Right cardiac atrium (tissue), 5 donors: ENCODE data around the gene TCF7L2. TPM values are rescaled to one million over a fixed set of nuclear protein-coding genes. Genes with fewer than 3 reads are reported as not detected.

Experiments
- ATAC-seq, 2 donors: fragments of 200-7000 bp; cut with Tn5 transposase; one replicate each; pipeline versions ENCODE4 v1.8.0 to v1.9.1; 2020; ENCODE audit warnings: moderate library complexity in 2 of 2, mild to moderate bottlenecking in 1 of 2
- DNase-seq, 3 donors: peaks; one replicate each; pipeline ENCODE4 v3.0.0-alpha.2; 2020
- H3K27ac ChIP-seq: one replicate; pipeline ENCODE4 v1.5.1; 2013; ENCODE audit warnings: mild to moderate bottlenecking, low read length, control low read depth, moderate library complexity
- H3K27me3 ChIP-seq: one replicate; pipeline ENCODE4 v1.6.1; 2013; ENCODE audit not compliant: control insufficient read depth, insufficient read depth
- H3K4me1 ChIP-seq: one replicate; pipeline ENCODE4 v1.6.1; 2013; ENCODE audit warnings: low read length; ENCODE audit not compliant: control insufficient read depth, insufficient read depth
- H3K4me3 ChIP-seq: one replicate; pipeline ENCODE4 v1.5.1; 2013; ENCODE audit warnings: low read length, control low read depth
- H3K9me3 ChIP-seq: one replicate; pipeline ENCODE4 v1.6.1; 2013; ENCODE audit warnings: low read length; ENCODE audit not compliant: control insufficient read depth
- WGBS: extraction: QIAGEN DNeasy Blood & Tissue Kit; methylation state at CpG from one replicate; pipeline ENCODE4 v1.1.7; 2013; 5-methylcytosine and 5-hydroxymethylcytosine counted together
- intact Hi-C, 4 donors: fragments of 100-400 bp; cut with DNase I; formaldehyde crosslinking; loops; one replicate each; pipeline versions ENCODE4 v1.11.0 to v1.14.0; 2022 to 2023
- polyA plus RNA-seq: library from polyadenylated mRNA; stranded (reverse); fragments of 200-250 nt; gene quantifications from one replicate; pipeline ENCODE4 v1.2.3, GENCODE V29; 2013
- total RNA-seq, 4 donors: library from RNA; stranded (reverse); fragmentation: NEBNext Ultra II Directional; extraction: Animal tissue kit (Norgen Biotek cat#: 25700); gene quantifications; one replicate each; pipeline ENCODE4 v1.2.1, GENCODE V29; 2021
- donor health status: healthy with polysubstance abuse.
- donor health status: DM: no; HTN: yes; CAD: no.
- donor health status: DM: no; HTN: no; CAD: no.
- donor health status: DM: no; HTN: yes; CAD: no; lungs with severe emphysema.
- donor health status: DM: yes; HTN: yes; CAD: no.

TCF7L2 gene
- total and polyA plus RNA-seq, 5 donors = 9.2 to 18.7 (median 15.8) TPM

- H3K4me1 ChIP-seq = peaks cover 10% of the 10 kb centered on the region
- no peak for DNase-seq
- no peaks in the 10 kb centered on the region for H3K9me3 ChIP-seq
- H3K27me3 ChIP-seq = no peaks in the 10 kb centered on the region
- WGBS = 89% methylated on average over 4 of the region's 4 CpGs
- intact Hi-C loops = no loop called here
- no peak for ATAC-seq
- H3K4me3 ChIP-seq = no peak overlapping the region
- no peak overlapping the region for H3K27ac ChIP-seq
Measured at GRCh38 chr10:113015201-113015600, 65.2 kb downstream of the TCF7L2 start.

DNA sequence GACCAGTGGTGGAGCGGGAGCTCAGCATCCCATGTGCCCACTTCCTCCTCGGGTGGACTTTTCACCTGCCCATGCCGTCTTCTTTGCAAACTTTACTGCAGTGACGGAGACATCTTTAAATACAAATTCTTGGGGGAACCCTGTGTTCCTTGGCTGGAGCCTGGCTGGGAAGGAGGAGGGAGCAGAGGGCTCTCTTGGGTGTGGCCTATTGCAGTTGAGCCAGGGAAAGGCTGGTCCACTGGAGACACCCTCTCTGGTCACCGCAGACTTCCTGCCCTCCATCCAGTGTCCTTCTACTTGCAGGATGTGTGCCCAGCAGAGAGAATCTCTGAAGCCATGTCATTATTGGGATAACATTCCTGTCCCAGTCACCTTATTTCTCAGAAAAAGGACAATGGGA, 67.3 kb downstream of the TCF7L2 start:
- peaks cover 13% of the 10 kb centered on the region for H3K4me1 ChIP-seq

GRCh38 chr10:113018034-113018433, 68.0 kb downstream of the TCF7L2 start:
- Histone ChIP-seq H3K9me3 (no peaks in the 10 kb centered on the region), H3K27ac (no peak overlapping the region), H3K4me3 (no peak overlapping the region), H3K4me1 (peaks cover 17% of the 10 kb centered on the region), H3K27me3 (no peaks in the 10 kb centered on the region)
- no peak for ATAC-seq
- WGBS = 96% methylated on average over 3 of the region's 3 CpGs
- intact Hi-C loops = no loop called here
- DNase-seq = no peak

More for the DNA sequence above, 67.3 kb downstream of the TCF7L2 start:
- DNase-seq = peak in 2 of 3 donors; percentile 29 to 58
- Histone ChIP-seq H3K9me3 (no peaks in the 10 kb centered on the region), H3K4me3 (no peak overlapping the region), H3K27ac (no peak overlapping the region), H3K27me3 (no peaks in the 10 kb centered on the region)
- intact Hi-C loops = no loop called here
- peak; percentile 57 to 67 for ATAC-seq
- WGBS = 76% methylated on average over 5 of the region's 5 CpGs

DNA sequence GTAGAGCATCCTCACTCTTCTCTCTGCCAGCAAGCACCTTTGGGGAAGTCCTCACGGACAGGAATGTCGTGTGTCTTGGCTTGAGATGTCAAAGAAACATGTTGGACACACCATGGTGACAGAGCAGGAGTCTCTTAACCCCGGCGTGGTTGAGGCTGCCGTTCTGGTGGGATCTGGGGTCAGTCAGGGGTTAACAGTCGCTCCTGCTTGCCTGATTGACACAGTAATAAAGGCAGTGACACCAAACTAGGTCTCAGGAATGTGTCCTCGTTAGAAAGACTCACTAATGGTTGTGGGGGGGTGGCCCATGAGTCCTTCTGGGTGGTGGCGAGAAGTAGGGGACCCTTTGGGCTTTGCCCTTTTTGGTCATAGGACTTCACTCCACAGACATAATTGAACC, 69.0 kb downstream of the TCF7L2 start:
- H3K4me1 ChIP-seq = peaks cover 18% of the 10 kb centered on the region
- H3K27ac ChIP-seq = no peak overlapping the region
- intact Hi-C loops = no loop called here
- H3K9me3 ChIP-seq = no peaks in the 10 kb centered on the region
- no peak overlapping the region for H3K4me3 ChIP-seq
- 70% methylated on average over 8 of the region's 8 CpGs for WGBS
- DNase-seq (no peak), ATAC-seq (no peak)
- no peaks in the 10 kb centered on the region for H3K27me3 ChIP-seq

DNA sequence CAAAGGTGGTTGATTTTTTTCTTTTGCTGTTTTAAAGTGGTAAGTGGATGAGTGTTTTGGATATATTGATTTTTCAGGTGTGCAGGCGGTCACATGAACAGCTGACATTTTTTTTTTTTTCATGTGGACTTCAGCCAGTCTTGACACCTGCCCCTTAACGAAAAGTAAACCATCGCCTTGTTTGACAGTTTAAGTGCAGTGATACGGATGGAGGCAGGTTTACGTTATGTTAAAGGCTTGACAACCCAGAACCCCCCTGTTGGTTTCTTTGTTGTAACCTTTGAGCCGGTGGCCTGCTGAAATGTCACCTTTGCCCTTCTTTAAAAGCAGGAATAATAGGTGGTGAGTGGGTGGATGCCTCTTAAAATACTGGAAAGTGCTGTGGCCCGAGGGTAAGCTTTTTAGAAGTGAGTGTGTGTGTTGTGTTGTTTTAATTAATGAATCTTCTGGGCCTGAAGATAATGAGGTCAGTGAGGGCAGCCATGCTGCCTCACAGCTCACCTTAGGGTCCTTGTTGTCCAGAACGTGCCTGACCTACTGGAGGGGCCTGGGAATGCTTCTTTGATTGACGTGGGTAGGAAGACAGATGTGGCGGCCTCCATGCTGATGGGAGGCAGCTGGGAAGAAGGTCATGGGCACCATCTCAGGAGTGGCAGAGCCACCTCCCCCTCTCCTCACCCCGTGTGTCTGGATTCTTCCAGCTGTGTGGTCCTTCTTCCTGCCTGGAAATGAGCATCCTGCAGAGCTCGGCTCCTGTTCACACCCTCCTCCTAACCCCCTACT, 69.8 kb downstream of the TCF7L2 start:
- intact Hi-C loops = no loop called here
- no peak overlapping the region for H3K4me3 ChIP-seq
- ATAC-seq = no peak
- no peak for DNase-seq
- no peak overlapping the region for H3K27ac ChIP-seq
- 58% methylated on average over 12 of the region's 12 CpGs for WGBS
- no peaks in the 10 kb centered on the region for H3K9me3 ChIP-seq
- peaks cover 18% of the 10 kb centered on the region for H3K4me1 ChIP-seq
- H3K27me3 ChIP-seq = no peaks in the 10 kb centered on the region

DNA sequence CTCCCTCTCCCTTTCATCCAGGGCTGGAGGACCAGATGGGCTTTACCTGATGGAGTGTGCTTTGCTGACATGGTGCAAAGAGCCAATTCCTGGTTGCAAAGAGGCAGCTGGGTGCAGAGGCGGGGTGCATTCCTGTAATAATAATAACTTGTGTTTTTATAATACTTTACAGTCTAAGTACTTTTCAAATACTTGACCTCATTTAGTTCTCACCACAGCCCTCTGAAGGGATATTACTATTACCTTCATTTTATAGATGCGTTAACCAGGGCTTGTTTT, 70.4 kb downstream of the TCF7L2 start:
- H3K4me1 ChIP-seq = peaks cover 18% of the 10 kb centered on the region
- no peaks in the 10 kb centered on the region for H3K27me3 ChIP-seq
- no peaks in the 10 kb centered on the region for H3K9me3 ChIP-seq
- 82% methylated on average over 2 of the region's 2 CpGs for WGBS
- ATAC-seq (no peak), DNase-seq (no peak)
- intact Hi-C loops = no loop called here
- H3K27ac ChIP-seq = no peak overlapping the region
- H3K4me3 ChIP-seq = no peak overlapping the region

GRCh38 chr10:113020838-113021237, 70.8 kb downstream of the TCF7L2 start:
- WGBS = 55% methylated on average over 7 of the region's 7 CpGs
- Histone ChIP-seq H3K4me1 (peaks cover 18% of the 10 kb centered on the region), H3K9me3 (no peaks in the 10 kb centered on the region), H3K27ac (no peak overlapping the region), H3K27me3 (no peaks in the 10 kb centered on the region), H3K4me3 (no peak overlapping the region)
- ATAC-seq (peak; percentile 25 to 55), DNase-seq (peak in 2 of 3 donors; percentile 34 to 62)
- intact Hi-C loops = no loop called here

DNA sequence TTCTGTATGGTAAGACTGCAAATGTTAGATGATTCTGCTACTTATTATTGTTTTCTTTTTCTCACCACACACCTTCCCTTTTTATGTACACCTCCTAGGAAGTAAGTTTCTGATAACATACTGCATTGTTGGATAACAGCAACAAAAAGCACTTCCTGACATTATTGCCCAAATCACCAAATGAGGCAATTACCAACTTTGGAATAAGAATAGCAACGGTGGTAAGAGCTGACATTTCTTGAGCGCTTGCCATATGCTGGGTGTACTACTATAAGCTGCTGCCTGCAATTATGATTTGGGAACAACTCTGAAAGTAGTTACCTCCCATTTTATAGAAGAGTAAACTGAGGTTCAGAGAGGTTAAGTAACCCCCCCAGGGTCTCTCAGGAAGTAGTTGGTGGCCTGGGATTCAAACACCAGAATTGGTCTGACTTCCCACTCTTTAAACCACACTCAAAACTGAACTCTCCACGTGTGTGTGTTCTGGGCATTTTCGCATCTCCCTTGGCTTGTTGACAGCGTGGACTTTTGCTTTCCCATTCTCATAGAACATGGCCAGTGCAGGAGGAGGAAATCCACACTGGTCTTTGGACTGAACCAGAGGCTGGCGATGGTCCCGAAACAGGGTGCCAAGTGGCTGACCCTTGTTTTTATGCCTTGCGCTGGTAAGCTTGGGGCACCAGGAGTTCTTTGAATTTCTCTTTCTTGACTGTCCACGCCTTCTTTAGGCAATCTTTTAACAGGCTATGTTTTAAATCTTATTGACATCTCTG, 71.4 kb downstream of the TCF7L2 start:
- Histone ChIP-seq H3K4me1 (peaks cover 20% of the 10 kb centered on the region), H3K27ac (peak overlapping the region; percentile 5), H3K4me3 (no peak overlapping the region), H3K9me3 (no peaks in the 10 kb centered on the region), H3K27me3 (no peaks in the 10 kb centered on the region)
- WGBS = 49% methylated on average over 9 of the region's 9 CpGs
- ATAC-seq (peak; percentile 17 to 58), DNase-seq (peak in 1 of 3 donors; percentile 61)
- intact Hi-C loops = no loop called here

- WGBS = 65% methylated on average over 7 of the region's 7 CpGs
- intact Hi-C loops = no loop called here
- DNase-seq = no peak
- H3K9me3 ChIP-seq = no peaks in the 10 kb centered on the region
- peak overlapping the region; percentile 46 for H3K27ac ChIP-seq
- H3K4me1 ChIP-seq = peaks cover 22% of the 10 kb centered on the region
- no peak overlapping the region for H3K4me3 ChIP-seq
- no peaks in the 10 kb centered on the region for H3K27me3 ChIP-seq
- peak in 1 of 2 donors; percentile 34 for ATAC-seq
Measured at GRCh38 chr10:113022265-113022664, 72.2 kb downstream of the TCF7L2 start.

DNA sequence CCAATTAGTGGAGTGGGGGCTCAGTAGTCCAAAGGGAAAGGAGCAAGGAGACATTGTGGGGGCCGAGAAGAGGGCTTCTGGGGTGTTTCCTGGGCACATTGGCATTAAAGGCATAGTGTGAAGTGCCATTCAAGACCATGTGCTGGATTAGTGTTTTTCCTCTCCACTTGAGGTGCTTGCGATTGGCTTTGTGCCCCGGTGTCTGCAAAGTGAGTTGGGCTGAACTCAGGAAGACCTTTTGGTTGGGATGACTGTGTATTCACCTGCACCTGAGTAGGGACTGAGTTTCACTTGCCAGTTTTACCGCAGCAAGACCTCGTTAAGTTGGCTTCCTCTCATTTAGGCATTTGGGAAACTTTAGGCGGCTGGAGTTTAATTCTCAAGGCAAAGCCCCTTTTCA, 73.0 kb downstream of the TCF7L2 start:
- H3K4me1 ChIP-seq = peaks cover 27% of the 10 kb centered on the region
- no peak overlapping the region for H3K27ac ChIP-seq
- intact Hi-C loops = no loop called here

GRCh38 chr10:113024930-113025329, 74.9 kb downstream of the TCF7L2 start:
- Histone ChIP-seq H3K4me3 (no peak overlapping the region), H3K27me3 (no peaks in the 10 kb centered on the region), H3K4me1 (peaks cover 24% of the 10 kb centered on the region), H3K9me3 (no peaks in the 10 kb centered on the region), H3K27ac (no peak overlapping the region)
- 99% methylated on average over 6 of the region's 6 CpGs for WGBS
- no peak for ATAC-seq
- no peak for DNase-seq
- intact Hi-C loops = no loop called here

More for the DNA sequence above, 73.0 kb downstream of the TCF7L2 start:
- Histone ChIP-seq H3K9me3 (no peaks in the 10 kb centered on the region), H3K4me3 (no peak overlapping the region), H3K27me3 (no peaks in the 10 kb centered on the region)
- WGBS = 80% methylated on average over 6 of the region's 6 CpGs
- ATAC-seq = no peak
- DNase-seq = no peak
